ENCODE data around the gene C19orf47.

- TF ChIP-seq CTCF (IDR thresholded peaks at IDR 0.05): no peak
- no peak for TF ChIP-seq POLR2A (IDR thresholded peaks at IDR 0.05)
These were observed 33.1 kb upstream of the C19orf47 start for GRCh38 chr19:40381321-40381720.

Measured in esophagus squamous epithelium (tissue), 4 donors.